Coronary artery (tissue), 2 donors: Measurements from ENCODE around the gene PLCH1.
"Not testable (repeated sequence)": the region's sequence is repeated elsewhere in the genome, so short reads cannot be mapped to it uniquely, and the experiment has no call there.

Experiments used
- DNase-seq: peaks from one replicate; pipeline ENCODE4 v3.0.0-alpha.2; 2017; ENCODE audit warnings: low spot score
- H3K27ac ChIP-seq, 2 donors: fragments of 200-600 bp; sonication (generic); one replicate each; pipeline ENCODE4 v1.5.1; 2016 to 2019
- H3K4me3 ChIP-seq: fragments of 200-600 bp; sonication (generic); 2 replicates; pipeline ENCODE4 v1.5.1; 2016; ENCODE audit warnings: mild to moderate bottlenecking, moderate library complexity
- TF ChIP-seq, protein P1 (sequence below): fragments of 200-600 bp; sonication (generic); IDR thresholded peaks from one replicate; pipeline ENCODE4 v1.5.1; 2019; ENCODE audit warnings: antibody characterized with exemption

Gene PLCH1

DNA sequence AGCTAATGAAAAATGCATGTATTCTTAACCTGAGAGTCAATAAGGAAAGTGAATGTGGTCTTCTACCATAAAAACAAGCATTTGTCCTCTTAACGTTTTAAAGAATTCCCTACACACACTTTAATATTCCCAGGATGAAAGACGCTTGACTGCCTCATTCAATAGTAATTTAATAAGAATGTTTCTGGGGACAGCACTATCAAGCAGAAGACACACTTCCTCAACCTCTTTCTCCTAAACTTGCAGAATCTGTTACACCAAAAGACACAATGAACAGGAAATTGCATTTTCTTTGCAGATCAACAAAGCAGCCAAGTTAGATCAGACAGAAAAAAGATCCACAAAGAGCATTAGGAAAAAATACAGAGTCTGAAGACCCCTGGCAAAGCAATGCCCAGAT is 97.7 kb downstream of the PLCH1 start:
- H3K27ac ChIP-seq, result no peak overlapping the region
- H3K4me3 ChIP-seq, result no peak overlapping the region
- TF ChIP-seq, protein P1, sequence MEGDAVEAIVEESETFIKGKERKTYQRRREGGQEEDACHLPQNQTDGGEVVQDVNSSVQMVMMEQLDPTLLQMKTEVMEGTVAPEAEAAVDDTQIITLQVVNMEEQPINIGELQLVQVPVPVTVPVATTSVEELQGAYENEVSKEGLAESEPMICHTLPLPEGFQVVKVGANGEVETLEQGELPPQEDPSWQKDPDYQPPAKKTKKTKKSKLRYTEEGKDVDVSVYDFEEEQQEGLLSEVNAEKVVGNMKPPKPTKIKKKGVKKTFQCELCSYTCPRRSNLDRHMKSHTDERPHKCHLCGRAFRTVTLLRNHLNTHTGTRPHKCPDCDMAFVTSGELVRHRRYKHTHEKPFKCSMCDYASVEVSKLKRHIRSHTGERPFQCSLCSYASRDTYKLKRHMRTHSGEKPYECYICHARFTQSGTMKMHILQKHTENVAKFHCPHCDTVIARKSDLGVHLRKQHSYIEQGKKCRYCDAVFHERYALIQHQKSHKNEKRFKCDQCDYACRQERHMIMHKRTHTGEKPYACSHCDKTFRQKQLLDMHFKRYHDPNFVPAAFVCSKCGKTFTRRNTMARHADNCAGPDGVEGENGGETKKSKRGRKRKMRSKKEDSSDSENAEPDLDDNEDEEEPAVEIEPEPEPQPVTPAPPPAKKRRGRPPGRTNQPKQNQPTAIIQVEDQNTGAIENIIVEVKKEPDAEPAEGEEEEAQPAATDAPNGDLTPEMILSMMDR, result no peak
- no peak for DNase-seq

DNA sequence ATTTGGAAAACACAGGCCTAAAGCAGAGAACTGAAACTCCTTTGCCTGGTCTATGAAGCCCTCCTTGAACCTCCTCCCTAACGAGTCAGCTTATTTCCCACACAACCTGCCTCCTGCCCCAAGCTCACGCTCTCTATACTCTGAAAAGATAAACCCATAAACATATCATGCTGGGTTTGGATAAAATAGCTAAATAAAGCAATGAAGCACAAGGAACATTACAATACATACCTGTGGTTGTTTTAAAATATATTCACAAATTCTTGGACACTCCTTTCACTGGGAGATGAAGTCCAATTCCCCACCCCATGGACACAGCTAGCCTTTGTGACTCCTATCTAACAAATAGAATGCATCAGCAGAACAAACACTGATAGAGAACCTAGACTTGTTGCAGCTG is 98.2 kb downstream of the PLCH1 start:
- H3K27ac ChIP-seq, result no peak overlapping the region
- TF ChIP-seq, protein P1, result no peak
- no peak for DNase-seq
- no peak overlapping the region for H3K4me3 ChIP-seq

DNA sequence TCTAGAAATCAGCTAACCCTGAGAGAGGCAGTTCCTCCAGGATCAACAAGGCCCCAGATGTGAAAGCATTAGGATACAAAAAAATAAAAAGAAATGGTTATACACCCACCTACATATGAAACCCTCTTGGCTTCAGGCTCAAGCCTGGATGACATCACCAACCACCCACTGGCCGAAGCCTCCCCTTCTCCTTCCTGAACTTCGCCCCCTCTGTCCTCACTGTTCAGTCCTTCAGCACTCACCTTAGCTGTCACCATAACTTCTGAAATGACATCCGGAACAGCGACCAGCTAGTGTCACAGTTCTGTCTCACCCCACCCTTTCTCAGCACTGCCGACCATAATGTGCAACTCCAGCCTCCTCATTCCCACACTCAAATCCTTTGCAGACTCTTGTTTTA is 98.7 kb downstream of the PLCH1 start:
- no peak for DNase-seq
- H3K4me3 ChIP-seq, result no peak overlapping the region
- H3K27ac ChIP-seq, result no peak overlapping the region
- TF ChIP-seq, protein P1, result no peak

DNA sequence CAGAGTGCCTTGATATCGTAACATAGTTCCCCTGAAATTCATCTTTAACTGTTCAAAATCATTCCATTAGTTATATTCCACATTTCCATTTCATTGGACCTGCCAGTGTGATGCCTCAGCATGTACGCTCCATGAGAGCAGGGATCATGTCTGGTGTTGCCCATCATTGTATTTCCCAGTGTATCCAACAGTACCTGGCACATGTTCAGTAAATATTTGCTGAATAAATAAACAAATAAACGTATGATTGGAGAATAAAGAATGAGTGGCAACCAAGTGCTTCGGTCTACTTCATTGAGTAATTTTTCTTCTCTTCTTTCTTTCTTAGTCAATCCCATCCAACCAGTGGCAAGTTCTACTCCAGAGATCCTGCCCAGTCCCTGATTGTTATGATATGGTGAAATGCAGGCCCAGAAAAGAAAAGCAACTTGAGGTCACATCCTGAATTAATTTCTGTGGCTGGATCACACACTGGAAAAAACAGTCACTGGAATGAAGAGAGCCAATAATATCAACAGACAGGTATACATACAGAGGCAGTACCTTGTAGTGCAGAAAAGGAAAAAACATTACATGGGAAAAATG is 101.2 kb downstream of the PLCH1 start:
- Histone ChIP-seq H3K4me3 (no peak overlapping the region), H3K27ac (no peak overlapping the region)
- TF ChIP-seq, protein P1, result no peak
- no peak for DNase-seq

DNA sequence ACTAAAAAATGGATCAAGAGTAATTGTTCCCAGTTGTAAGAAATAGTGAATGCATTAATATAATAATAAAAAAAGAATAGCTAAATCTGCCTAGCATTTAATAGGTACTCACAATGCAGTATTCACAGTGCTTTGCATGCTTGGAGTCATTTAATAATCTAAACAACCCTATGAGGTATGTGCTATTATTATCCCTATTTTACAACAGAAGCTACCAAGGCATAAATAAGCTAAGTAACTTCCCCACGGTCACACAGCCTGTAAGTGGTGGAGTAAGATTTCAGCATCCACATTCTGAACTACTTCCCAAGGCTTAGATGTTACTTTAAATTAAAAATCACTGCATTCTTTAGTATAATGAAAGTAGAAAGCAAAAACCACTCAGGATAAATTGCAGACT is 102.9 kb downstream of the PLCH1 start:
- TF ChIP-seq, protein P1, result no peak
- DNase-seq, result no peak
- H3K4me3 ChIP-seq, result no peak overlapping the region
- H3K27ac ChIP-seq, result no peak overlapping the region

DNA sequence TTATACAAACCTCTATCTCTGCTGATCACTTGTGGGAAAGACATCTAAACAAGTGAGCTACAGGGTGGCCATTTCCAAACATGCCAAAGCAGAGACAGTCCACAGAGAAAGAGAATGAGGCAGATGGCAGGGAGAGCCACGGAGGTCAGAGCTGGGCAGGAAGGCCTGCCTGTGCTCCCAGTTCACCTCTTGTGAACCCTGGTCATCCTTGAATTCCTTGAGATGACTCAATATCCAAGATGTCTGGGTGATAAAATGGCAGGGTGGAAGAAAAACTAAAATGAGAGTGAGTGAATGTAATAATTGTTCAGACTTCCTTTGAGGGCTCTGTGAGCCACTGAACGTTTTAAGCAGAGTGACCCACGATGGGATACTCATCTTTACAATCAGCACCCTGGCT is 104.8 kb downstream of the PLCH1 start:
- H3K27ac ChIP-seq, result no peak overlapping the region
- DNase-seq, result no peak
- no peak overlapping the region for H3K4me3 ChIP-seq
- TF ChIP-seq, protein P1, result no peak

DNA sequence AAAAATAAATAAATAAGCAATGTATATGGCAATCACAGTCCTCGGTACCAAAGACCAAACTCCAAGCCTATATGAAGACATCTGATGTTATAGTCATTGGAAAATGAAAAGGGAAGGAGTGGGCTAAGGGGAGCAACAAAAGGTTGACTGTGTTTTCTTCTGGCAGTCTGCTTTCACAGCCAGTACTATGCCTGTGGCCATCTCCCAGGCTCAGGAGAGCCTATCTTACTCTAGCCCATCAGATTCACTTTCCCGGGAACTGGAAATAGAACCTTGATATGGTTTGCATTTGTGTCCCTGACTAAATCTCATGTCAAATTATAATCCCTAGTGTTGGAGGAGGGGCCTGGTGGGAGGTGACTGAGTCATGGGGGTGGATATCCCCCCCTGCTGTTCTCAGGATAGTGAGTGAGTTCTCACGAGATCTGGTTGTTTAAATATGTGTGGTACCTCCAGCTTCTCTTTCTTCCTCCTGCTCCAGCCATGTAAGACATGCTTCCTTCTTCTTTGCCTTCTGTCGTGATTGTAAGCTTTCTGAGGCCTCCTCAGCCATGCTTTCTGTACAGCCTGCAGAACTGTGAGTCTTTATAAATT is 105.3 kb downstream of the PLCH1 start:
- TF ChIP-seq, protein P1, result no peak
- Histone ChIP-seq H3K27ac (no peak overlapping the region), H3K4me3 (no peak overlapping the region)
- DNase-seq, result no peak

DNA sequence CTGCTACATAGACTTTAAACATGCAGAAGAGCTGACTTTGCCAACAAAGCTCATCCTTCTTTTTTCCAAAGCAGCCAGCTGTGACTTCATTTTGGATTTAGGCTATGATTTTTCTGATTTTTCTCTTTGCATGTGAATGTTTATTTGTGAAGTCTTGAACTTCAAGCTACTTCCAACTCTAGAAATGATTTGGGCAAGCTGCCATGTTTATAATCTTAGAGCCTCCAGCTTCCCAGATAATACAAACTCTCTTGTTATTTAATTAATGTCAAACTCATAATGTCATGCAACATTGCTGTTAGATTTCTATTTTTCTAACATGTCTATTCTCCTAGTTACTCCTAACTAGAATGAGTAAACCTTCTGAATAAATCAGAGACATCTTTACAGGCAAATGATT is 106.4 kb downstream of the PLCH1 start:
- not testable (repeated sequence) for H3K4me3 ChIP-seq, DNase-seq, H3K27ac ChIP-seq
